Fibroblast of skin of left quadriceps (primary cell): ENCODE measurements around the gene DGCR6L.
"Not testable (repeated sequence)": the region's sequence is repeated elsewhere in the genome, so short reads cannot be mapped to it uniquely, and the experiment has no call there.

Source experiments
- DNase-seq, 2 experiments: peaks; one replicate each; pipeline ENCODE4 v3.0.0-alpha.2; 2013; ENCODE audit warnings: low read depth in 2 of 2

DGCR6L gene

DNA sequence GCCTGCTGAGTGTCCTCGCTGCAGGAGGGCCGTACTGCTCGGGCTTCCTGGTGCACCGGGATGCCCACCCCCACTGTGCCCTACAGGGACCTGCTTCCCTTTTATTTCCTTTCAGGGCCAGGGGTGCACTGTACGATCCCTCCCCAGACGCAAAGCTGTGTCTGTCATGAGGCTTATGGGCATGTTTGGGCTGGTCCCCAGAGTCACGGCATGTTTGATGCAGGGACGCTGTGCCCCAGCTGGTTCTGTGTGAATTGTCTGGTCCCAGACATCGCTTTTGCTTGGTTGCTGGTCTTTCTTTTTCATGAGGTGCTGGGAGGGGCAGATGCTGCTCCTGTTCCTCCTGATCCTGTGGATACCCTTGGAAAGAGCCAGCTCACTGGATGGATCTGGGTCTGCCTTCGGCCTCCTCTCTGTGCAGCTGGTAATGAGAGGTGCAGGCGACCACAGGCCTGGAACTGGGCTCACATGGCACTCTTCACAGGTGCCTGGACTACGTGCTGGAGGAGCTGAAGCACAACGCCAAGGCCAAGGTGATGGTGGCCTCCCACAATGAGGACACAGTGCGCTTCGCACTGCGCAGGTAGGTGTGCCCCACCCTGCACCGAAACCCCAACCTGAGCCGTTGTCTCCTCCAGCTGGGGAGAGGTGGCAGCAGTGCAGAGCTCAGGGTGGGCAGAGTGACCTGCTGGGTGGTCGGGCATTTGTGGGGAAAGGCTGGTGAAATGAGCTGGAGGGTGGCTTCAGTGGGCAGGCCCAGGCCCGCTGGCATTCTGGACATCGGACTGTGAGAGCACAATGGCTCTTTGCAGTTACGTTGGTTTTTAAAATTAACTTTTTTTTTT lies 10.8 kb downstream of the DGCR6L start:
- not testable (repeated sequence) for DNase-seq

DNA sequence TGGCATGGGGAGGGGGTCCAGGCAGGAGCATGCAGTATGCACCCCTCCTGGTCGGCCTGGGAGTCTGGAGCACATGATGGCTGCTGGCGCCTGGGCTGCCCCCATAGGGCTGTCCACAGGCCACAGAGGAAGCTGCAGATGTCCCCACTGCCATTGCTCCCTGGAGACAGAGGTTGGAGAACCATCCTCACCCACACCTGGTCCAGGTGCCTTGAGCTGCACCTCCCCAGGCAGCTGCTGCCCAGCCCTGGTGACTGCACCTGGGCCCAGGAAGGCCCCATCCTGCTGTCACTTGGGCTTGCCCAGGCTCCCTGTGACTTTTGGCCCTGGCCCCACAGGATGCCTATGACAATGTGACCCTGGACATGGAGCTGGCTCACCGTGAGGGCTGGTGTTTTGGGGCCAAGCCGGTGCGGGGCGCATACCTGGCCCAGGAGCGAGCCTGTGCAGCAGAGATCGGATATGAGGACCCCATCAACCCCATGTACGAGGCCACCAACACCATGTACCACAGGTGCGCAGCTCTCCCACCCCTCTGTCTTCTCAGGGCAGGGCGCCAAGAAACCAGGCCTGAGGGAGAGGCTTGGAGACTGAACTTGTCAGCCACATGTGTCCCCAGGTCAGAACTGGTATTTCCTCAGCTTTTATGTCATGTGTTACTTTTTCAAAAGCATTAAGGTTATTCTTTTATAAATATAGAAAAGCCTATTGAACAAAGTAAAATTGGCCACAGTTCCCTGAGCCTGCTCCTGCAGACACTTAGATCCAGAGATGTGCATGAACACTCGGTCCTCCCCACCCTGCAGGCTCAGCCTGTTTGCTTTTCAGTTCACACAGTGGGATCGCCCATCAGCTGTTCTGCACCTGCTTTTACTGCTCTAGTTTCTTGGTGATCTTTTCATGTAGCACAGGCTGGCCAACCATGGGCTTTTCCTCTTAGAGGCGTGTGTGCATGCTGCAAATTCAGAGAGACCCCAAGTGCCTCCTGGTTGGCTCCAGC lies 12.1 kb downstream of the DGCR6L start:
- DNase-seq = not testable (repeated sequence)

GRCh38 chr22:20306646-20307447 lies 13.0 kb downstream of the DGCR6L start:
- not testable (repeated sequence) for DNase-seq

DNA sequence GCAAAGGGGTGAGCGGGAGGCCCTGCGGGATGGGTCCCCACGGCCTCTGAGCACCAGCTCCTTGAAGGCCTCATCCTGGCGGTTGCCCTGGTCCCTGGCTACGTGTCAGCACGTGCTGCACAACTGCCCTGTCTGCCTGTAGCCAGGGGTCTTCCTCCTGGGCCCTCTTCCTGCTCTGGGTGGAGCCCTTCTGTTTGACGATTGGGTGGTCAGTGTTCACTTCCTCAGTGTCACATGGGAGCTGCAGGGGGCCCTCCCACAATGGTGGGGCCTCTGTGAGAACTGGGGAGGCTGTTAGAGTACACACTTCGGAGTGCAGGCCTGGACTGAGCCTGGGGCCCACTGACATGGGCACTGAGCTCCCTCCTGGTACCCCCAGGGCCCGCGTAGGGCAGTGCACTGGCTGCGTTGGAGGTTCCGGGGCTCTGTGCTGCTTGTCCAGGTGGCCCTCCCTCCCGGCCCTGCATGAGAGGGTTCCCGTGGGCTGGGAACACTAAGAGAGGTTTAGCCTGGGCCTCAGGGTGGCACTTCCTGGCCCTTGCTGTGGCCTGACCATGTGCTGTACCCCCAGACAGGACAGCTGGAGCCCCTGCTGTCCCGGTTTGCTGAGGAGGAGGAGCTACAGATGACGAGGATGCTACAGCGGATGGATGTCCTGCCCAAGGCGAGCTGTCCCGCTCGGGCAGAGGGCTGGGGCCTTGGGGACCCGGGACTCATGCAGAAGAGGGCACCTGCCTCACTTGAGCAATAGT lies 13.8 kb downstream of the DGCR6L start:
- DNase-seq = no peak

DNA sequence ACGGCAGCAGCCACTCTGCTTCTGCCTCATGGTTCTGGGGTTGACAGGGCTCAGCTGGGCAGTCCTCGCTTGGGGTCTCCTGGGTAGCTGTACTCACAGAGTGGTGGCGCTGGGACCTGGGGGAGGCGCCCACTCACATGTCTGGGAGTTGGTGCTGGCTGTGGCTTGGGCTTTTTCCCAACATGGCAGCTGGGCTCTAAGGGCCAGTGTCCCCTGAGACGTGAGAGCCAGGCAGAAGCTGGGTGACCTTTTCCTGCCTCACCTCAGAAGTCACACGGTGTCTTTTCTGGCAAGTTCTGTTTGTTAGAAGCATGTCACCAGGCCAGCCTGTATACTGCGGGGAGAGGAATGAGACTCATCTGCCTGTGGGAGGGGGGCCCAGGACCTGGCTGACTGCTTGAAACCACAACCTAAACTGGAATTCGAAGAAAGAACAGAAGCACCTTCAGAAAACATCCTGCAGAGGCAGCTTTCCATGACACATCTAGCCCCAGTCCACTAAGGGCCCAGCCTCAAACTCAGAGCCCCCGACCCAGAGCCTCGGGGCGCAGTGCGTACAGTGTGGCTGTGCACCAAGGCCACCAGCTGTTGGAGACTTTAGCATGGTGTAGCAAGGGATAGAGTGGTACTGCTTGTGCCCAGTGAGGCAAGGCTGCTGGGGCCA lies 14.5 kb downstream of the DGCR6L start:
- DNase-seq = not testable (repeated sequence)

DNA sequence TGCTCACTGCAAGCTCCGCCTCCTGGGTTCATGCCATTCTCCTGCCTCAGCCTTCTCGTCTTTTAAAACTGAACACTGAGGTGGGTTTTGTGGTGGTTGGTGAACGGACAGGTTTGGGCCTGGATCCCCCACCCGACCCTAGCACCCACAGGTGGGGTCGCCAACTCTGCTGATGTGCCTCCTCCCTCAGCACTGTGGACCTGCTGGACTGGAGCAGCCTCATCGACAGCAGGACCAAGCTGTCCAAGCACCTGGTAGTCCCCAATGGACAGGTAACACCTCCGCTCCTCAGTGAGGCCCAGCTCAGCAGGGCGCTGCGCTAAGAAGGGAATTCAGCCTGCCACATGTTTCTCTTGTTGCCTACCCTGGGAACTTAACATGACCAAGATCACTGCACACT lies 15.2 kb downstream of the DGCR6L start:
- DNase-seq = no peak

GRCh38 chr22:20303229-20303534 lies 16.7 kb downstream of the DGCR6L start:
- DNase-seq = not testable (repeated sequence)

- DNase-seq = no peak
Measured at GRCh38 chr22:20302438-20303228, 17.2 kb downstream of the DGCR6L start.

- no peak for DNase-seq
Measured at GRCh38 chr22:20299746-20300136, 20.1 kb downstream of the DGCR6L start.

DNA sequence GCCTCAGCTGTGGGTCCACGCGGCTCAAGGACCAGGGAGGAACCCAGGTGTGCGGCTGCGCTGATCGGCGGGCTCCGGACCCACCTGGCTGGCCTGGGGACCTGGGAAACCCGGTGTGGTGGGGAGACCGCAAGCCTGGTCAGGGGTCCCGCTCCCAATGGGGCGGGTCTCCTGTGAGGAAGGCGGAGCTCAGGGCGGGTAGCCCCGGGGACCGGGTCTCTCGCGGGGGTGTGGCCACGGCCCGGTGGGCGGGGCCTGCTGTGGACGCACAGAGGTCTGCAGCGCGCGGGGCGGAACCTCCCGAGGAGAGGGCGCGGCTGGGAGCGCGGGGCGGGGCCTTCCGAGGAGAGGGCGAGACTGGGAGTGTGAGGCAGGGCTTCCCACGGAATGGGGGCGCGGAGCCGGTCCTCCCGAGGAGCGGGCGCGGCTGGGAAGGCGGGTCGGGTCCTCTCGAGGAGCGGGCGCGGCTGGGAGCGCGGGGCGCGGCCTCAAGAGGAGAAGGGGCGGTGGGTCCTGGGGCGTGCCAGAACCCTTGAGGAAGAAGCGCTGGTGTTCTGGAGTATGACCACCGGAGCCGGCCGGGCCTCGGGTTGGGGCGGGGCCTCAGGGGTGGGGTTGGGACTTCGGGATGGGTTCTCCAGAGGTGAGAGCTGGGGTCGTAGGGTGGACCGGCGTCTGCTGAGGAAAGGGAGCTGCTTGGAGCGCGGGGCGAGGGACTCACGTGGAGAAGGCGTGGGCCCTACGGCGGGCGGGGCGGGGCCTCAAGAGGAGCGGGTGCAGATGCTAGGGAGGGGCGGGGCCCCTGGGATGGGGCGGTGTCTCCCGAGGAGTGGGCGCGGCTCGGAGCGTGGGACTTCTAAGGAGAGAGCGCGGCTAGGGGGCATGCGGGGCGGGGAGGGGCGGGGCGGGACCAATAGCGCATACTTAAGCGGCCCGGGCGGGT lies 20.8 kb downstream of the DGCR6L start:
- peak in 1 of 2 experiments; percentile 9 for DNase-seq

DNA sequence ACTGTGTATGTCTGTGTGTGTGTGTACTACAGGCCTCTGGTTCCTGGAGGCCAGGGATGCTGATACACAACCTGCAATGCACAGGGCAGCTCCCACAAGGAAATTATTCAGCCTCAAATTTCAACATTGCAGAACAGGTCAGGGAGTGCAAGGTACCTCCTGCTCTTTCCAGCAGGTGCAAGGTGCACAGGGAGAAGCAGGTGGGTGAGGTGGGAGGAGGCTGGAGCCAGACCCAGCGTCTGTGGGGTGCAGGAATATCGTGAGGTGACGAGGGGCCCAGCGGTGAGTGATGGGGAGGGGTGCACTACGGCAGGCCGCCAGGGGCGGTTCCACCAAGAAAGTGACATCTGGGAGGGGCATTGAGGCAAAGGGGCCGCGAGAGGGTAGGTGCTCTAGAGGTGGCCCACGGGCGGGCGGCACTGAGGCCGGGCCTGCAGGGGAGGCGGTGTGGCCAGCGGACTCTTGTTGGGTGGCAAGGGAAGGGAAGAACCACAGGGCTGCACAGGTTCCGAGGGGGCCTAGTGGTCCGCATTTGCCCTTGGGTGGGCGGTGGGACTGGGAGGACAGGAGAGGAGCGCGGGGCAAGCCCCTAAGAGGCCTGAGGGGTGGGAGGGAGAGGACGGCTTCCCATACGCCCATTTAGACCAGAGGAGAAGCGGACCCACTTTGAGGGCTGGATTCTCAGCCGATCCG lies 21.6 kb downstream of the DGCR6L start:
- DNase-seq = no peak

- no peak for DNase-seq
Measured at GRCh38 chr22:20297414-20298109, 22.3 kb downstream of the DGCR6L start.

DNA sequence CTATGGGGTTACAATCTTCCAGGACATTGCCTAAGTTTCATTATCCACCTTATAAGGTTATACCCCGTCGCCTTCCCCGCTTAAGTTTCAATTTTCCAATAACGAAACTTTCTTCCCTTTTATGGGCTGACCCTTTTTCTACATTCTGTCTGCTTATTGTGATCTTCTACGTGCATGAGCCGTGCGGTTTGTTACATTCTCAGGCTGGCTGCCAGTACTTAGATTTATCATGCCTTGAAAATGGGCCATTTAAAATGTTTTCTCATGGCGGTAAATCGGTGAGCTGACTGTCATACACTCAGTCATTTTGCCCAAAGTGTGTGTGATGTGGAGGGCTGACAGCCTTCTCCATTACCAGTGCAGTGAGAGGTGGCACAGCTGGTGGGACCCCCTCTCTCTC lies 23.3 kb downstream of the DGCR6L start:
- no peak for DNase-seq

DNA sequence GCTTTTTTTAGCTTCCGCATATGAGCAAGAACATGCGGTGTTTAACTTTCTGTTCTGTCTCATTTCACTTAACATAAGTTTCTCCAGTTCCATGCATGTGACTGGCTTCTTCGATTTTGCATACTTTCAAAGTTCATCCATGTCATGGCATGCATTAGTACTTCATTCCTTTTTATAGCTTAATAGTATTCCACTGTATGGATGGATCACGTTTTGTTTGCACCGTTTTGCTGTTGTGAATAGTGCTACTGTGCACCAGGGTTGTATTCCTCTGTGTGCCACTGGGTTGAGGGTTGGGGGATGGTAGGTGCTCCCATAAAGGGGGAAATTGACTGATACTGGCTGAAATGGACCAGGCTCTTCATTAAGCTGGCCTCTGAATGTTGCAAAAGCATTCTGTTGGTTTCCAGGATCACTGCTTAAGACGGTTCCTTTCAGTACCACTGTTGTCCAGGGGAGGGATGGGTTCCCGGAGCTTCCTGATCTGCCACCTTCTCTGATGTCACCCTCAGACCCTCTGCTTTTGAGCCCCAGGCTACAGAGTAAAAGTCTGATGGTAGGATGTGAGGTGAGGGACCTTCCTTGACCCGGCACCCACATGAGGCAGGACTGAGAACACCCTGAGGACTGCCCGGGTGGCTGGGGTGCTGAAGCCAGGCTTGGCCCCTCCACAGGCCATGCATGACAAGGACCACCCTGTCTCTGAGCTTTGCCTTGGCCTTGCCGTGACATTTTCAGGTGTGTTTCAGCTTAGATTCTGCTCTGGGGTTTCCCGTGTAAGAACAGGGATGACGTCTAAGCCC lies 24.4 kb downstream of the DGCR6L start:
- no peak for DNase-seq

DNA sequence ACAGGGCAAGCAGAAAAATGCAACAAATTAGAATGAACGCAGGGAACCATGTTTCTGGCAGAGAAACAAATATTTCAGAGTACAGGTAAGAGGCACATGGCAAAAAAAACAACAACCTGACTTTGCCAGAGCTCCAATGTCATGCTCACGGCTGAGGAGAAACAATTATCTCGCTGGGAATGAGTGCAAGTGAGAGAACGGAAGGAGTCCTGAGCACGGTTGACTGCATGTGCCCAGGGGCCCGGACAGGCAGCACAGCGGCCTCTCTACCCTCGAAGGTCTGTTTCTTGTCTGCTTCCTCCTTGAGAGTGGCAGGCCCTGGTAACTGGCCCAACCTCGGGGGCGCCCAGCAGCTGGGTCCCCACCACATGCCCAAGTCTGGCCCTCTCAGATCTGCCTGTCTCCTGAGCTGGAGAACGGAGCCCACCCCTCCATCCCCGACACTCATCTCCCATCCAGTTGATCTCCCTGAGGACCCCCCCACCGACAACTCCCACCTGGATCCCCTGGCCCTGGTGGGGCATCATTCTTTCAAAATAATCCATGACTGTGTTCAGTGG lies 27.1 kb downstream of the DGCR6L start:
- DNase-seq = no peak

- no peak for DNase-seq
Measured at GRCh38 chr22:20292108-20292507, 27.8 kb downstream of the DGCR6L start.
